ENCODE data around the gene MPPED1. TPM values are rescaled to one million over a fixed set of nuclear protein-coding genes. Genes with fewer than 3 reads are reported as not detected.
A peak's percentile ranks its signal among the peaks of the same experiment; 100 is the strongest.

Gene MPPED1
- total and polyA plus RNA-seq, 2 of the 13 experiments (the other 11 are each of a cell fraction or from before 2014, with no cell fraction given) = 0.77 TPM; not detected in 1

- TF ChIP-seq ZNF407 (CRISPR knock-in tag; IDR thresholded peaks at IDR 0.05; ENCODE audit: not compliant biosample characterization) (no peak), NR2F1 (CRISPR knock-in tag; IDR thresholded peaks at IDR 0.05) (no peak), PPARG (CRISPR knock-in tag; conservative IDR thresholded peaks at IDR 0.05) (peak; percentile 83), ZNF556 (CRISPR knock-in tag; IDR thresholded peaks at IDR 0.05; ENCODE audit: borderline replicate concordance) (no peak), DPF2 (CRISPR knock-in tag; IDR thresholded peaks at IDR 0.05; ENCODE audit: borderline replicate concordance, low read depth) (peak; percentile 54), ZBTB3 (CRISPR knock-in tag; IDR thresholded peaks at IDR 0.05; ENCODE audit: borderline replicate concordance, low read depth) (no peak), NFIC (IDR thresholded peaks at IDR 0.05; ENCODE audit: low read length) (no peak), JARID2 (CRISPR knock-in tag; IDR thresholded peaks at IDR 0.05; ENCODE audit: insufficient replicate concordance) (no peak), HIC2 (CRISPR knock-in tag; IDR thresholded peaks at IDR 0.05; ENCODE audit: low read depth) (no peak), PREB (CRISPR knock-in tag; IDR thresholded peaks at IDR 0.05) (no peak), ZNF850 (CRISPR knock-in tag; conservative IDR thresholded peaks at IDR 0.05) (no peak), CBX5 (CRISPR knock-in tag; IDR thresholded peaks at IDR 0.05; ENCODE audit: borderline replicate concordance) (peak; percentile 45; the same call in 1 of the 2 replicates), SRSF9 (IDR thresholded peaks at IDR 0.05; ENCODE audit: borderline replicate concordance, insufficient read depth, low read depth, low read length, poor library complexity, severe bottlenecking) (no peak), KLF13 (CRISPR knock-in tag; IDR thresholded peaks at IDR 0.05) (no peak), ZNF331 (CRISPR knock-in tag; IDR thresholded peaks at IDR 0.05) (0 out of 2 replicates have a peak, but pooled peaks have one; percentile 16), NCOA2 (CRISPR knock-in tag; IDR thresholded peaks at IDR 0.05) (peak; percentile 70), JUND (CRISPR knock-in tag; IDR thresholded peaks at IDR 0.05) (peak; percentile 98), HNRNPK (IDR thresholded peaks at IDR 0.05; ENCODE audit: low read depth, low read length, poor library complexity, severe bottlenecking) (no peak)
These were observed 18.5 kb upstream of the MPPED1 start (continued) for GRCh38 chr22:43393132-43393843.
